ENCODE data around the gene ATP13A1. TPM values are rescaled to one million over a fixed set of nuclear protein-coding genes. Genes with fewer than 3 reads are reported as not detected.

Gene ATP13A1
- total RNA-seq: 49.3 and 72.5 TPM in 2 replicates

GRCh38 chr19:19663256-19664120 lies at the start of gene ATP13A1:
Gene ATP13A1, minus strand, starts transcription at chr19:19663676. Its CDS starts 10 bp downstream, at chr19:19663666.

GRCh38 chr19:19668230-19669012 lies 4.9 kb upstream of the ATP13A1 start, which contains the start of gene ZNF101:
Gene ZNF101, plus strand, starts transcription at chr19:19668839. Its CDS starts 125 bp downstream, at chr19:19668964.

GRCh38 chr19:19643158-19644053 lies 20.1 kb downstream of the ATP13A1 start, which contains the start of gene GMIP:
Gene GMIP, minus strand, starts transcription at chr19:19643657. Its CDS starts 128 bp downstream, at chr19:19643529.

GRCh38 chr19:19627621-19628500 lies 35.6 kb downstream of the ATP13A1 start, which contains the start of gene LPAR2:
Gene LPAR2, minus strand, starts transcription at chr19:19628220. Its CDS starts 945 bp downstream, at chr19:19627275.

GRCh38 chr19:19618219-19619051 lies 45.0 kb downstream of the ATP13A1 start, which contains the start of gene PBX4:
Gene PBX4, minus strand, starts transcription at chr19:19618687. Its CDS starts 58 bp downstream, at chr19:19618629.

Small RNA genes lying within 50 kb of the gene (small RNA-seq; reads per million reads assigned to genes)
- not detected for gene AC011458.2

Other genes starting within 250 kb of the ATP13A1 start
- 1.1 and 1.3 TPM in 2 replicates for gene TSSK6, start 148.1 kb downstream of the ATP13A1 start, total RNA-seq
- 91.4 and 151 TPM in 2 replicates for gene NDUFA13, start 147.5 kb downstream of the ATP13A1 start, total RNA-seq
- 0.33 and 0.48 TPM in 2 replicates for gene YJEFN3, start 134.8 kb downstream of the ATP13A1 start, total RNA-seq
- not detected in 2 replicates for gene CILP2, start 125.4 kb downstream of the ATP13A1 start, total RNA-seq
- gene PBX4, start 45.0 kb downstream of the ATP13A1 start, total RNA-seq: not detected in 2 replicates
- gene LPAR2, start 35.5 kb downstream of the ATP13A1 start, total RNA-seq: 1.3 and 1.8 TPM in 2 replicates
- 11.2 and 14.7 TPM in 2 replicates for gene GMIP, start 20.0 kb downstream of the ATP13A1 start, total RNA-seq
- 6.9 and 14.7 TPM in 2 replicates for gene ZNF101, start 5.2 kb upstream of the ATP13A1 start, total RNA-seq
- gene ZNF14, start 69.4 kb upstream of the ATP13A1 start, total RNA-seq: 5.2 and 5.5 TPM in 2 replicates
- gene ZNF506, start 158.1 kb upstream of the ATP13A1 start, total RNA-seq: 6.9 and 13.1 TPM in 2 replicates
- 6.5 and 6.7 TPM in 2 replicates for gene ZNF253, start 202.2 kb upstream of the ATP13A1 start, total RNA-seq
- 5.9 and 12.8 TPM in 2 replicates for gene ZNF93, start 237.3 kb upstream of the ATP13A1 start, total RNA-seq